ENCODE data around the gene LRRC45. TPM values are rescaled to one million over a fixed set of nuclear protein-coding genes. Genes with fewer than 3 reads are reported as not detected.

LRRC45 gene
- total and polyA plus RNA-seq, 2 donors, result 8.7 to 14.9 TPM

GRCh38 chr17:81998691-81999438 is 24.2 kb upstream of the LRRC45 start:
- no peaks in the 10 kb centered on the region for H3K4me1 ChIP-seq (ENCODE audit: insufficient read depth)
- no peak overlapping the region for H3K27ac ChIP-seq (ENCODE audit: low read depth)
- DNase-seq (ENCODE audit: extremely low spot score), result no peak
- H3K36me3 ChIP-seq (ENCODE audit: insufficient read depth), result peaks cover 2% of the 10 kb centered on the region
- H3K4me3 ChIP-seq (ENCODE audit: low read depth, low read length), result no peak overlapping the region
- WGBS, result 89% methylated on average over 14 of the region's 14 CpGs

- H3K4me3 ChIP-seq (ENCODE audit: low read depth, low read length), result no peak overlapping the region
- no peak for DNase-seq (ENCODE audit: extremely low spot score)
- H3K4me1 ChIP-seq (ENCODE audit: insufficient read depth), result no peaks in the 10 kb centered on the region
- H3K27ac ChIP-seq (ENCODE audit: low read depth), result no peak overlapping the region
- 94% methylated on average over 12 of the region's 12 CpGs for WGBS
- H3K36me3 ChIP-seq (ENCODE audit: insufficient read depth), result peaks cover 2% of the 10 kb centered on the region
Observed at GRCh38 chr17:81999587-81999975, 23.5 kb upstream of the LRRC45 start.

GRCh38 chr17:81999976-82000802 is 22.9 kb upstream of the LRRC45 start:
- Histone ChIP-seq H3K36me3 (ENCODE audit: insufficient read depth) (peaks cover 2% of the 10 kb centered on the region), H3K4me3 (ENCODE audit: low read depth, low read length) (no peak overlapping the region), H3K4me1 (ENCODE audit: insufficient read depth) (no peaks in the 10 kb centered on the region), H3K27ac (ENCODE audit: low read depth) (no peak overlapping the region)
- DNase-seq (ENCODE audit: extremely low spot score), result no peak
- WGBS, result 84% methylated on average over 36 of the region's 36 CpGs

GRCh38 chr17:82000803-82001570 is 22.1 kb upstream of the LRRC45 start:
- H3K27ac ChIP-seq (ENCODE audit: low read depth), result no peak overlapping the region
- no peaks in the 10 kb centered on the region for H3K4me1 ChIP-seq (ENCODE audit: insufficient read depth)
- 87% methylated on average over 32 of the region's 32 CpGs for WGBS
- H3K4me3 ChIP-seq (ENCODE audit: low read depth, low read length), result no peak overlapping the region
- no peak for DNase-seq (ENCODE audit: extremely low spot score)
- peaks cover 2% of the 10 kb centered on the region for H3K36me3 ChIP-seq (ENCODE audit: insufficient read depth)

- no peak for DNase-seq (ENCODE audit: extremely low spot score)
Observed at GRCh38 chr17:82001571-82002056, 21.5 kb upstream of the LRRC45 start.

GRCh38 chr17:82003411-82004381 is 19.4 kb upstream of the LRRC45 start:
- Histone ChIP-seq H3K27ac (ENCODE audit: low read depth) (peak overlapping the region; percentile 0), H3K36me3 (ENCODE audit: insufficient read depth) (no peaks in the 10 kb centered on the region), H3K4me3 (ENCODE audit: low read depth, low read length) (no peak overlapping the region), H3K4me1 (ENCODE audit: insufficient read depth) (no peaks in the 10 kb centered on the region)
- WGBS, result 53% methylated on average over 53 of the region's 53 CpGs
- DNase-seq (ENCODE audit: extremely low spot score), result no peak

More at GRCh38 chr17:82001571-82002056, 21.5 kb upstream of the LRRC45 start:
- H3K36me3 ChIP-seq (ENCODE audit: insufficient read depth), result peaks cover 2% of the 10 kb centered on the region
- 85% methylated on average over 17 of the region's 17 CpGs for WGBS
- no peak overlapping the region for H3K27ac ChIP-seq (ENCODE audit: low read depth)
- no peak overlapping the region for H3K4me3 ChIP-seq (ENCODE audit: low read depth, low read length)
- H3K4me1 ChIP-seq (ENCODE audit: insufficient read depth), result no peaks in the 10 kb centered on the region

- Histone ChIP-seq H3K36me3 (ENCODE audit: insufficient read depth) (no peaks in the 10 kb centered on the region), H3K4me3 (ENCODE audit: low read depth, low read length) (no peak overlapping the region), H3K27ac (ENCODE audit: low read depth) (peak overlapping the region; percentile 0), H3K4me1 (ENCODE audit: insufficient read depth) (no peaks in the 10 kb centered on the region)
- no peak for DNase-seq (ENCODE audit: extremely low spot score)
- WGBS, result 91% methylated on average over 41 of the region's 41 CpGs
Observed at GRCh38 chr17:82004517-82005455, 18.3 kb upstream of the LRRC45 start.

GRCh38 chr17:82005701-82006348 is 17.3 kb upstream of the LRRC45 start:
- WGBS, result 85% methylated on average over 30 of the region's 30 CpGs
- H3K36me3 ChIP-seq (ENCODE audit: insufficient read depth), result no peaks in the 10 kb centered on the region
- DNase-seq (ENCODE audit: extremely low spot score), result no peak
- no peak overlapping the region for H3K27ac ChIP-seq (ENCODE audit: low read depth)
- no peaks in the 10 kb centered on the region for H3K4me1 ChIP-seq (ENCODE audit: insufficient read depth)
- H3K4me3 ChIP-seq (ENCODE audit: low read depth, low read length), result no peak overlapping the region

GRCh38 chr17:82006468-82007227 is 16.5 kb upstream of the LRRC45 start:
- DNase-seq (ENCODE audit: extremely low spot score), result no peak
- no peak overlapping the region for H3K4me3 ChIP-seq (ENCODE audit: low read depth, low read length)
- WGBS, result 53% methylated on average over 24 of the region's 24 CpGs
- no peaks in the 10 kb centered on the region for H3K4me1 ChIP-seq (ENCODE audit: insufficient read depth)
- H3K27ac ChIP-seq (ENCODE audit: low read depth), result no peak overlapping the region
- no peaks in the 10 kb centered on the region for H3K36me3 ChIP-seq (ENCODE audit: insufficient read depth)

GRCh38 chr17:82007228-82007494 is 15.9 kb upstream of the LRRC45 start:
- Histone ChIP-seq H3K4me1 (ENCODE audit: insufficient read depth) (no peaks in the 10 kb centered on the region), H3K4me3 (ENCODE audit: low read depth, low read length) (no peak overlapping the region), H3K36me3 (ENCODE audit: insufficient read depth) (no peaks in the 10 kb centered on the region), H3K27ac (ENCODE audit: low read depth) (no peak overlapping the region)
- no peak for DNase-seq (ENCODE audit: extremely low spot score)
- WGBS, result 80% methylated on average over 6 of the region's 6 CpGs
